ENCODE measurements around the gene AADAT. TPM values are rescaled to one million over a fixed set of nuclear protein-coding genes. Genes with fewer than 3 reads are reported as not detected.

AADAT gene
- 2.0 and 3.8 TPM in 2 replicates for total RNA-seq

DNA sequence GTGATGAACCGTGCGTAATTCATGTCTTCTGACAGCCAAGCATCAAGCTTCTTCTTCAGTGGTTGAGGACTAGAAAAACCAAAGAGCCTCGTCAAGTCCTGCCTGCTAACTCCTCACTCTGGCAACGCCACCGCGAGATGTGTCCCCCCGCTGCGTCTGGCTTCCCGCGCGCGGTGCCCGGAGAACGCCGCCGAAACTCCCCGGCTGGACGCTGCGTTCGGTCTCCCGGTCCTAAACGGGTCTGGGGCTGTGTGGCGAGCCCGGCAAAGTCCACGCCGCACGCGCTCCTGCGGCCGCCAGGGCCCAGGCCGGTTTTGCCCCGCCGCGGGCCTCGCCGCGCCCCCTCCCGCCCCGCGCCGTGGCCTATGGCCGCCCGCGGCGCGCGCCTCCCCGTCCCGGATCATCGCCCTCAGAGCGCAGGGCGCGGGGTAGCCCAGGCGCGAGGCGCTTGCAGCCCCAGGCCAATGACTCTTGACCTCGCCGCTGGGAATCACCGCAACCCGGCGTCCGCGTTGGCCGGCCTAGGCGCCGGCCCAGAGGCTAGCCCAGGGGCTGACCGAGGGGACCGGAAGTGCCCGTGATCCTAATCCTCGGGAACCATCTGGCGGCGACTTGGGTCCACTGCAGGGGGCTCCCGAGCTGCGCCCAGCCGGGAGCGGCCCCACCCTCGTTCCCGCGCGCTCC lies at the start of gene AADAT:
AADAT (minus strand) TSS at position 289 of the 684 bp plus-strand sequence; CDS start at position 23, 266 bp downstream.

DNA sequence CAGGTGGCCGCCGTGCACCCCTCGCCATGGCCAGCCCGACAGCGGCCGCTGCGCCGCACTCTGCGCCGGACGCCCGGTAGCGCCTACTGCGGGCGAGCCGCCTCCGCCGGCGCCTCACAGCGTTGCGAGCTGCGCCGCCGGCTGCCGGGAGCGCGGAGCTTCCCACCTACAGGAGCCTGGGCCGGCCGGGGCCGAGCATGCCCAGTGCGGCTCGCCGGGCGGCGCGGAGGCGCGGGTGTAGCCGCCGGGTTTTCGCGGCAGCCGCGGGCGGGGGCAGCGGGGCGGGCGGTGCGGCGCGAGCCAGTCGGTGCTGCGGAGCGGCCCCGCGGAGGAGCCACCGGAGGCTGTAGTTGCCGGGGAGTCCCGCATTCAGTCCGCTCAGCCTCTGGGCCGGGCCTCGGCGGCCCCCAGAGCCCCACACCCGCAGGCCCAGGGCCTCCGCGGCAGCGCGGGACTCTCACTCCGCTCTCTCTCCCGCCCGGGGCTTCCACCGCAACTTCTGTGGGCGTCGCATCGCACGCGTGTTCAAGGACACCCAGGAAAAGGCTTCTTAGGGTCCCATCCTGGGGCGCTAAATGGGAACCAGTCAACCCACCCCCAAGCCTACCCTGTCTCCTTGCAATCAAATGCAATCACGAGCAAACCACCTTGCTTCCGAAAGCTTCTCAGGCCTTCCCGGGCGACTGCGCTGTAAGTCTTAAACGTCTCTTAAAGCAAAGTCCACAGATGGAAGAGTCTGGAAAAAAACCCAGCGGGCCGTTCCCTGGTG lies 63.3 kb downstream of the AADAT start, which contains the start of gene MFAP3L:
MFAP3L (minus strand) TSS at position 143 of the 769 bp plus-strand sequence. CDS start 20,518 bp downstream, outside the sequence.

Other genes with a start within 250 kb of the AADAT start
- 16.3 and 19.4 TPM in 2 replicates for gene MFAP3L, start 63.6 kb downstream of the AADAT start, total RNA-seq